D721Med (cell line): ENCODE measurements around the gene ARHGAP6.
A peak's percentile ranks its signal among the peaks of the same experiment; 100 is the strongest.

Source experiments
- DNase-seq: peaks from one replicate; pipeline ENCODE4 v3.0.0; 2011; ENCODE audit warnings: low spot score; ENCODE audit not compliant: insufficient read length
- FAIRE-seq: peaks from 2 replicates; lab custom pipeline; 2011; peaks lifted over from hg19 to GRCh38; lab: Jason Lieb, UNC
- CTCF ChIP-seq: IDR thresholded peaks from 2 replicates; pipeline ENCODE4 v1.5.1; 2012; ENCODE audit warnings: mild to moderate bottlenecking, control low read depth; ENCODE audit not compliant: insufficient read depth; ENCODE audit errors: missing control alignments

ARHGAP6 gene

DNA sequence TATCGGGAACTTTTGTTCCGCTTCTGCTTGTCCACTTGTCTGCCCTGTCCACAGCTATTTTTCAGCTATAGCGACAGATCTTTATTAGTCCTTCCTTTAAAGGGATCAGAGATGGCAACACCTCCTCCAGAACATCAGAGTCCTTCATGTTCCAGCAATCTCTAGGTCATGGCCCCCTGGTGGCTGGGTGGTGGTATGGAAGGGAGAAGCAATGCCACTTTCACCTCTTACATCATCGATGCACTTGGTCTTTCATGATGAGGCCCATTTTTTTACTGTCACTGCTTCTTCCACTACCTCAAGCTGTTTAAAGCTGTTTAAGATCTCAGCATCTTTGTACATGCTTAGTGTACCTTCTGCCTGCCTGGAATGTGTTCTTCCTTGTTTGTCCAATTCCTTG is 106.7 kb downstream of the ARHGAP6 start:
- TF ChIP-seq CTCF: peak; percentile 13
- DNase-seq (no peak), FAIRE-seq (no peak)

- no peak for DNase-seq
- no peak for TF ChIP-seq CTCF
- no peak for FAIRE-seq
These were observed 108.6 kb downstream of the ARHGAP6 start for GRCh38 chrX:11557120-11557519.

GRCh38 chrX:11555759-11556158 is 110.0 kb downstream of the ARHGAP6 start:
- no peak for FAIRE-seq

DNA sequence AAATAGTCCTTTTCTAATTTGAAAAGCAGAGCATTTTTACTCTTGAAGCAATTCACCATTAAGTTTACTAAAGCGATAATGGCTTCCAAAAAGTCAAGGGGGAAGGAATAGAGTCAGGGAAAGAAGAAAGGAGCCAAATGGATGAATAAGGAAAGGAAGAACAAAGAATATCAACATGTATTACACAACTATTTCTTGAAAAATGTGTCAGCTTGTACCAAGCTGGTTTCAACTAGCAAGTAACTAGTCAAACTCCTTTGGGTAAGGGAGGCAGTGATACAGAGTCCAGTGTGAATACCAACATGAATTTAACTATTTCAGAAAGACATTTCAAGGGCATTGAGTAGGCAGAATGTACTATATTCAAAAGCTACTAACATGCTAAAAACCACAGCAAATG is 112.1 kb downstream of the ARHGAP6 start:
- DNase-seq: no peak
- no peak for TF ChIP-seq CTCF
- no peak for FAIRE-seq

More at GRCh38 chrX:11555759-11556158, 110.0 kb downstream of the ARHGAP6 start:
- no peak for DNase-seq
- no peak for TF ChIP-seq CTCF

- FAIRE-seq (no peak), DNase-seq (no peak)
- TF ChIP-seq CTCF: no peak
These were observed 114.6 kb downstream of the ARHGAP6 start for GRCh38 chrX:11551151-11551550.

GRCh38 chrX:11546917-11547316 is 118.8 kb downstream of the ARHGAP6 start:
- TF ChIP-seq CTCF: no peak
- DNase-seq: no peak
- no peak for FAIRE-seq

DNA sequence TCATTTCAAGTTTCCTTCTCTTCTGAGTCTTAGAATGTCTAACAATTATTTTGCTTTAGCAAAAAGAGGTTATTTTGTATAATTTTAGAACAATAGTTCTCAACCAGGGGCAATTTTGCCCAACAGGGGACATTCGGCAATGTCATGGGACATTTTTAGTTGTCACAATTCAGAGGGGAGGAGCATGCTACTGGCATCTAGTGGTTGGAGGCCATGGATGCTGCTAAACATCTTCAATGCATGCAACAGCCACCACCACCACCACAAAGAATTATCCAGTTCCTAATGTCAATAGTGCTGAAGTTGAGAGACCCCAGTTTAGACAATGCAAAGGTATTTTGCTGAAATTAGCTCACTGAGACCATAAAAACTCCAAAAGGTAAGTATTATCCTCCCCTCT is 122.5 kb downstream of the ARHGAP6 start:
- no peak for DNase-seq
- TF ChIP-seq CTCF: no peak
- no peak for FAIRE-seq
